22Rv1 (cell line): ENCODE data around the gene DPP6.

ENCODE experiments used
- CTCF ChIP-seq: fragments of 450-650 bp; IDR thresholded peaks from 2 replicates; pipeline ENCODE4 v1.5.1; 2017; ENCODE audit warnings: mild to moderate bottlenecking
- ZFX ChIP-seq: fragments of 450-650 bp; IDR thresholded peaks from 2 replicates; pipeline ENCODE4 v1.6.1; 2017; ENCODE audit warnings: antibody characterized with exemption, borderline replicate concordance

GRCh38 chr7:154848464-154848863, 796.3 kb downstream of the DPP6 start:
- TF ChIP-seq CTCF (no peak), ZFX (no peak)
